DMS53 treated with DMSO at 0.1 percent for 48 hours (cell line): ENCODE measurements around the gene ADGB.
A peak's percentile ranks its signal among the peaks of the same experiment; 100 is the strongest.

Experiments
- DNase-seq: peaks from one replicate; lab custom pipeline; 2025; ENCODE audit not compliant: unreplicated experiment; lab: John Stamatoyannopoulos, UW

The ADGB gene

GRCh38 chr6:146628350-146628749 is 29.6 kb downstream of the ADGB start:
- DNase-seq: no peak

- no peak for DNase-seq
Measured at GRCh38 chr6:146634022-146634421, 35.2 kb downstream of the ADGB start.

GRCh38 chr6:146635165-146635564 is 36.4 kb downstream of the ADGB start:
- DNase-seq: no peak

GRCh38 chr6:146636481-146636880 is 37.7 kb downstream of the ADGB start:
- no peak for DNase-seq

- no peak for DNase-seq
Measured at GRCh38 chr6:146642921-146643320, 44.1 kb downstream of the ADGB start.

GRCh38 chr6:146650799-146651481 is 52.2 kb downstream of the ADGB start:
- DNase-seq: no peak

GRCh38 chr6:146651482-146651863 is 52.7 kb downstream of the ADGB start:
- no peak for DNase-seq

GRCh38 chr6:146657432-146657831 is 58.7 kb downstream of the ADGB start:
- DNase-seq: no peak

- DNase-seq: no peak
Measured at GRCh38 chr6:146664871-146665360, 66.1 kb downstream of the ADGB start.

- no peak for DNase-seq
Measured at GRCh38 chr6:146666909-146667308, 68.1 kb downstream of the ADGB start.

GRCh38 chr6:146670161-146670560 is 71.4 kb downstream of the ADGB start:
- no peak for DNase-seq

GRCh38 chr6:146673069-146673468 is 74.3 kb downstream of the ADGB start:
- no peak for DNase-seq

GRCh38 chr6:146679386-146679785 is 80.6 kb downstream of the ADGB start:
- DNase-seq: no peak

- no peak for DNase-seq
Measured at GRCh38 chr6:146682919-146683318, 84.1 kb downstream of the ADGB start.

GRCh38 chr6:146689806-146690205 is 91.0 kb downstream of the ADGB start:
- DNase-seq: no peak

- no peak for DNase-seq
Measured at GRCh38 chr6:146693342-146693741, 94.6 kb downstream of the ADGB start.

GRCh38 chr6:146697921-146698320 is 99.1 kb downstream of the ADGB start:
- DNase-seq: no peak

- DNase-seq: peak; percentile 51
Measured at GRCh38 chr6:146700078-146700686, 101.4 kb downstream of the ADGB start.

GRCh38 chr6:146701632-146702031 is 102.9 kb downstream of the ADGB start:
- DNase-seq: no peak

GRCh38 chr6:146709036-146709622 is 110.4 kb downstream of the ADGB start:
- DNase-seq: no peak

GRCh38 chr6:146719387-146719786 is 120.6 kb downstream of the ADGB start:
- no peak for DNase-seq

- DNase-seq: no peak
Measured at GRCh38 chr6:146739696-146740095, 140.9 kb downstream of the ADGB start.
